ENCODE measurements around the gene DHFR. TPM values are rescaled to one million over a fixed set of nuclear protein-coding genes. Genes with fewer than 3 reads are reported as not detected.

DHFR gene
- total RNA-seq, 1 experiment from 2014 or later: 58.7 TPM

- intact Hi-C loops (cut with micrococcal nuclease): no loop called here
- Histone ChIP-seq H3K4me1 (ENCODE audit: control insufficient read depth in 1 of 2, insufficient read depth in 2 of 2, low read length in 2 of 2) (no peaks in the 10 kb centered on the region), H3K9me3 (ENCODE audit: control insufficient read depth in 1 of 2, insufficient read depth in 1 of 2, low read depth in 1 of 2, low read length in 2 of 2) (no peaks in the 10 kb centered on the region), H3K79me2 (ENCODE audit: insufficient read depth, low read length) (no peaks in the 10 kb centered on the region), H3K9me2 (ENCODE audit: insufficient read depth) (no peaks in the 10 kb centered on the region), H3K36me3 (ENCODE audit: control insufficient read depth in 1 of 2, insufficient read depth in 2 of 2, low read length in 2 of 2) (no peaks in the 10 kb centered on the region), H2AFZ (ENCODE audit: low read depth, low read length, poor library complexity, severe bottlenecking) (no peak overlapping the region), H3K27ac (ENCODE audit: low read depth, low read length) (no peak overlapping the region), H4K20me1 (ENCODE audit: insufficient read depth) (no peaks in the 10 kb centered on the region), H3K9ac (ENCODE audit: low read length) (no peak overlapping the region), H3K4me2 (ENCODE audit: low read length) (no peak overlapping the region), H3K4me3 (replicated peaks in 1 of 2; ENCODE audit: low read depth in 1 of 2, low read length in 2 of 2) (no peak overlapping the region), H3K27me3 (ENCODE audit: insufficient read depth, low read length) (no peaks in the 10 kb centered on the region)
- POLR2A ChIA-PET: no interaction called here
- TF ChIP-seq POLR2AphosphoS5 (IDR thresholded peaks at IDR 0.05; ENCODE audit: low read depth, low read length) (no peak), EGR1 (IDR thresholded peaks at IDR 0.05; ENCODE audit: low read depth) (no peak), EZH2 (IDR thresholded peaks at IDR 0.05) (no peak), SP1 (IDR thresholded peaks at IDR 0.05; ENCODE audit: low read depth) (no peak), SRF (IDR thresholded peaks at IDR 0.05; ENCODE audit: low read depth) (no peak), CBX3 (IDR thresholded peaks at IDR 0.05; ENCODE audit: low read depth) (no peak)
- CTCF ChIA-PET: no interaction called here
- ATAC-seq (no peak), DNase-seq (ENCODE audit: low read depth, low spot score) (no peak)
- BruUV-seq (replicated peaks): no TSS peak
- RAD21 ChIA-PET (ENCODE audit: low non-redundant PET in 1 of 2, low total read pairs in 2 of 2, uncharacterized antibody in 2 of 2, unreplicated experiment in 2 of 2): no interaction called here
Measured at GRCh38 chr5:80592761-80593160, 62.0 kb downstream of the DHFR start.

- no peaks in the 10 kb centered on the region for H3K9me3 ChIP-seq (ENCODE audit: control insufficient read depth in 1 of 2, insufficient read depth in 1 of 2, low read depth in 1 of 2, low read length in 2 of 2)
- ATAC-seq: no peak
- H2AFZ ChIP-seq (ENCODE audit: low read depth, low read length, poor library complexity, severe bottlenecking): no peak overlapping the region
- CTCF ChIA-PET: no interaction called here
- no peaks in the 10 kb centered on the region for H3K9me2 ChIP-seq (ENCODE audit: insufficient read depth)
- no peak overlapping the region for H3K27ac ChIP-seq (ENCODE audit: low read depth, low read length)
- no TSS peak for BruUV-seq (replicated peaks)
- no peak overlapping the region for H3K9ac ChIP-seq (ENCODE audit: low read length)
- no peaks in the 10 kb centered on the region for H4K20me1 ChIP-seq (ENCODE audit: insufficient read depth)
- H3K4me3 ChIP-seq (replicated peaks in 1 of 2; ENCODE audit: low read depth in 1 of 2, low read length in 2 of 2): no peak overlapping the region
- no peak for DNase-seq (ENCODE audit: low read depth, low spot score)
- H3K4me1 ChIP-seq (ENCODE audit: control insufficient read depth in 1 of 2, insufficient read depth in 2 of 2, low read length in 2 of 2): no peaks in the 10 kb centered on the region
- no peak overlapping the region for H3K4me2 ChIP-seq (ENCODE audit: low read length)
- TF ChIP-seq CEBPB (IDR thresholded peaks at IDR 0.05; ENCODE audit: low read depth): no peak
- TF ChIP-seq REST (IDR thresholded peaks at IDR 0.05; ENCODE audit: low read depth): no peak
- no peak for TF ChIP-seq CTCF (IDR thresholded peaks at IDR 0.05 in 2 of 3, conservative IDR thresholded peaks at IDR 0.05 in 1 of 3; ENCODE audit: borderline replicate concordance in 1 of 3, insufficient read depth in 1 of 3, low read depth in 2 of 3, low read length in 2 of 3)
- TF ChIP-seq EZH2 (IDR thresholded peaks at IDR 0.05): no peak
- no peak for TF ChIP-seq MAX (IDR thresholded peaks at IDR 0.05)
- TF ChIP-seq POLR2A (IDR thresholded peaks at IDR 0.05; ENCODE audit: borderline replicate concordance, extremely low read depth, insufficient read depth, insufficient read length): no peak
- no peak for TF ChIP-seq EZH2phosphoT487 (IDR thresholded peaks at IDR 0.05; ENCODE audit: borderline replicate concordance)
- TF ChIP-seq, protein P1, sequence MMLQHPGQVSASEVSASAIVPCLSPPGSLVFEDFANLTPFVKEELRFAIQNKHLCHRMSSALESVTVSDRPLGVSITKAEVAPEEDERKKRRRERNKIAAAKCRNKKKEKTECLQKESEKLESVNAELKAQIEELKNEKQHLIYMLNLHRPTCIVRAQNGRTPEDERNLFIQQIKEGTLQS (IDR thresholded peaks at IDR 0.05): no peak
- TF ChIP-seq CBX3 (IDR thresholded peaks at IDR 0.05; ENCODE audit: low read depth): no peak
- TF ChIP-seq ZFX (IDR thresholded peaks at IDR 0.05): no peak
- no peaks in the 10 kb centered on the region for H3K36me3 ChIP-seq (ENCODE audit: control insufficient read depth in 1 of 2, insufficient read depth in 2 of 2, low read length in 2 of 2)
- RAD21 ChIA-PET (ENCODE audit: low non-redundant PET in 1 of 2, low total read pairs in 2 of 2, uncharacterized antibody in 2 of 2, unreplicated experiment in 2 of 2): no interaction called here
- POLR2A ChIA-PET: no interaction called here
- no peaks in the 10 kb centered on the region for H3K27me3 ChIP-seq (ENCODE audit: insufficient read depth, low read length)
- intact Hi-C loops (cut with micrococcal nuclease): no loop called here
- H3K79me2 ChIP-seq (ENCODE audit: insufficient read depth, low read length): no peaks in the 10 kb centered on the region
Measured at GRCh38 chr5:80592105-80592504, 62.7 kb downstream of the DHFR start.

All from HCT116 (cell line).